Omental fat pad (tissue), 4 donors: ENCODE data around the gene UBL4A. TPM values are rescaled to one million over a fixed set of nuclear protein-coding genes. Genes with fewer than 3 reads are reported as not detected.

Source experiments
- ATAC-seq: fragments of 150-250 bp; one replicate; pipeline ENCODE4 v1.9.1; 2016; ENCODE audit warnings: mild to moderate bottlenecking, moderate library complexity; ENCODE audit not compliant: low FRiP score
- DNase-seq: peaks from one replicate; pipeline ENCODE4 v3.0.0-alpha.2; 2019; ENCODE audit warnings: low spot score
- CTCF ChIP-seq, 3 donors: fragments of 450-650 bp; IDR thresholded peaks; one replicate each; pipeline ENCODE4 v1.5.1; 2016 to 2017; ENCODE audit warnings: antibody characterized with exemption in 3 of 3, mild to moderate bottlenecking in 3 of 3, moderate library complexity in 2 of 3
- total RNA-seq, 4 donors: library from RNA; depleted of rRNA; stranded (reverse); fragments of >200 nt; gene quantifications; one replicate each; pipeline ENCODE4 v1.1.0, GENCODE V29; 2016

The UBL4A gene
- total RNA-seq, 4 donors from 2014 or later = 21.3 to 43.0 (median 34.0) TPM

GRCh38 chrX:154452823-154453222, 33.6 kb downstream of the UBL4A start:
- no peak for TF ChIP-seq CTCF (IDR thresholded peaks at IDR 0.05)
- DNase-seq = no peak
- ATAC-seq = no peak

- DNase-seq (no peak), ATAC-seq (no peak)
- no peak for TF ChIP-seq CTCF (IDR thresholded peaks at IDR 0.05)
These were observed 36.1 kb downstream of the UBL4A start for GRCh38 chrX:154450312-154450711.

- no peak for TF ChIP-seq CTCF (IDR thresholded peaks at IDR 0.05)
- no peak for ATAC-seq
- DNase-seq = no peak
These were observed 36.8 kb downstream of the UBL4A start for GRCh38 chrX:154449618-154450017.

GRCh38 chrX:154448484-154448883, 37.9 kb downstream of the UBL4A start:
- TF ChIP-seq CTCF (IDR thresholded peaks at IDR 0.05) = no peak
- no peak for ATAC-seq

GRCh38 chrX:154446430-154446829, 40.0 kb downstream of the UBL4A start:
- DNase-seq = no peak
- ATAC-seq = no peak
- TF ChIP-seq CTCF (IDR thresholded peaks at IDR 0.05) = no peak

More at GRCh38 chrX:154448484-154448883, 37.9 kb downstream of the UBL4A start:
- no peak for DNase-seq

- no peak for DNase-seq
- no peak for ATAC-seq
- TF ChIP-seq CTCF (IDR thresholded peaks at IDR 0.05) = no peak
These were observed 40.6 kb downstream of the UBL4A start for GRCh38 chrX:154445776-154446175.

GRCh38 chrX:154444755-154445246, 41.6 kb downstream of the UBL4A start:
- DNase-seq = no peak
- ATAC-seq = no peak

More at GRCh38 chrX:154444755-154445246, 41.6 kb downstream of the UBL4A start:
- no peak for TF ChIP-seq CTCF (IDR thresholded peaks at IDR 0.05)
